Cardiac muscle cell (in vitro differentiated cells and primary cell): Measurements from ENCODE around the gene PARVB. TPM values are rescaled to one million over a fixed set of nuclear protein-coding genes. Genes with fewer than 3 reads are reported as not detected.

Experiments
- DNase-seq, 2 donors: peaks; one replicate each; pipeline versions ENCODE4 v3.0.0 to v3.0.0-alpha.2; 2010 to 2017; ENCODE audit warnings: low read depth in 1 of 2, low spot score in 1 of 2
- H3K27ac ChIP-seq: fragments of 200-600 bp; sonication (generic); 2 replicates; pipeline ENCODE4 v1.5.1; 2016
- H3K27me3 ChIP-seq: fragments of 200-600 bp; sonication (generic); 2 replicates; pipeline ENCODE4 v1.6.0; 2016; ENCODE audit warnings: control low read depth
- H3K36me3 ChIP-seq: fragments of 200-600 bp; sonication (generic); 2 replicates; pipeline ENCODE4 v1.5.1; 2016; ENCODE audit warnings: control low read depth
- H3K4me1 ChIP-seq: fragments of 200-600 bp; sonication (generic); 2 replicates; pipeline ENCODE4 v1.8.1; 2017; ENCODE audit warnings: low read depth, mild to moderate bottlenecking, mixed run types
- H3K4me3 ChIP-seq: fragments of 200-600 bp; sonication (generic); 2 replicates; pipeline ENCODE4 v1.5.1; 2016; ENCODE audit warnings: mild to moderate bottlenecking
- H3K9me3 ChIP-seq: fragments of 200-600 bp; sonication (generic); 2 replicates; pipeline ENCODE4 v1.5.1; 2017; ENCODE audit warnings: low read depth, mild to moderate bottlenecking, control low read depth
- CTCF ChIP-seq: IDR thresholded peaks from 2 replicates; pipeline ENCODE4 v1.5.1; 2012; ENCODE audit warnings: low read depth, mild to moderate bottlenecking, low read length
- polyA plus RNA-seq: library from polyadenylated mRNA; unstranded; fragments of >200 nt; fragmentation: Nextera tagmentation; extraction: Ambion mirVana; gene quantifications from 2 replicates; pipeline ENCODE4 v1.2.1, GENCODE V29; 2016
- total RNA-seq: library from RNA; depleted of rRNA; stranded (reverse); fragments of >200 nt; gene quantifications from 2 replicates; pipeline ENCODE4 v1.2.3, GENCODE V29; 2016

Gene PARVB
- total and polyA plus RNA-seq, 2 experiments from 2014 or later, result 30.6 to 46.0 TPM

- Histone ChIP-seq H3K4me3 (no peak overlapping the region), H3K9me3 (no peaks in the 10 kb centered on the region), H3K27ac (no peak overlapping the region), H3K27me3 (no peaks in the 10 kb centered on the region), H3K36me3 (no peaks in the 10 kb centered on the region), H3K4me1 (no peaks in the 10 kb centered on the region)
- no peak for DNase-seq
- no peak for TF ChIP-seq CTCF
Observed at GRCh38 chr22:44163536-44163935, 139.4 kb downstream of the PARVB start.

- Histone ChIP-seq H3K27ac (no peak overlapping the region), H3K4me1 (no peaks in the 10 kb centered on the region), H3K4me3 (no peak overlapping the region), H3K36me3 (no peaks in the 10 kb centered on the region), H3K9me3 (no peaks in the 10 kb centered on the region), H3K27me3 (no peaks in the 10 kb centered on the region)
- no peak for TF ChIP-seq CTCF
- no peak for DNase-seq
Observed at GRCh38 chr22:44164031-44164430, 139.9 kb downstream of the PARVB start.

- Histone ChIP-seq H3K27me3 (no peaks in the 10 kb centered on the region), H3K4me1 (no peaks in the 10 kb centered on the region), H3K36me3 (no peaks in the 10 kb centered on the region), H3K9me3 (no peaks in the 10 kb centered on the region), H3K4me3 (no peak overlapping the region), H3K27ac (no peak overlapping the region)
- DNase-seq, result no peak
- TF ChIP-seq CTCF, result no peak
Observed at GRCh38 chr22:44165286-44165874, 141.3 kb downstream of the PARVB start.

GRCh38 chr22:44166498-44167276, 142.6 kb downstream of the PARVB start:
- Histone ChIP-seq H3K27me3 (no peaks in the 10 kb centered on the region), H3K4me3 (no peak overlapping the region), H3K36me3 (no peaks in the 10 kb centered on the region), H3K9me3 (no peaks in the 10 kb centered on the region), H3K4me1 (no peaks in the 10 kb centered on the region), H3K27ac (no peak overlapping the region)
- no peak for DNase-seq
- no peak for TF ChIP-seq CTCF

- Histone ChIP-seq H3K4me3 (no peak overlapping the region), H3K27me3 (no peaks in the 10 kb centered on the region), H3K27ac (no peak overlapping the region), H3K36me3 (no peaks in the 10 kb centered on the region), H3K4me1 (no peaks in the 10 kb centered on the region), H3K9me3 (no peaks in the 10 kb centered on the region)
- no peak for TF ChIP-seq CTCF
- DNase-seq, result no peak
Observed at GRCh38 chr22:44167501-44167900, 143.4 kb downstream of the PARVB start.
